HG03354 (cell line): ENCODE data around the gene GABBR1.
A peak's percentile ranks its signal among the peaks of the same experiment; 100 is the strongest.
"Not testable (repeated sequence)": the region's sequence is repeated elsewhere in the genome, so short reads cannot be mapped to it uniquely, and the experiment has no call there.

Source experiments
- ATAC-seq: cut with Tn5 transposase; IDR thresholded peaks from one replicate; pipeline ENCODE4 v1.9.1; 2021; ENCODE audit warnings: mild to moderate bottlenecking; ENCODE audit not compliant: unreplicated experiment, poor library complexity, severe bottlenecking

GABBR1 gene

DNA sequence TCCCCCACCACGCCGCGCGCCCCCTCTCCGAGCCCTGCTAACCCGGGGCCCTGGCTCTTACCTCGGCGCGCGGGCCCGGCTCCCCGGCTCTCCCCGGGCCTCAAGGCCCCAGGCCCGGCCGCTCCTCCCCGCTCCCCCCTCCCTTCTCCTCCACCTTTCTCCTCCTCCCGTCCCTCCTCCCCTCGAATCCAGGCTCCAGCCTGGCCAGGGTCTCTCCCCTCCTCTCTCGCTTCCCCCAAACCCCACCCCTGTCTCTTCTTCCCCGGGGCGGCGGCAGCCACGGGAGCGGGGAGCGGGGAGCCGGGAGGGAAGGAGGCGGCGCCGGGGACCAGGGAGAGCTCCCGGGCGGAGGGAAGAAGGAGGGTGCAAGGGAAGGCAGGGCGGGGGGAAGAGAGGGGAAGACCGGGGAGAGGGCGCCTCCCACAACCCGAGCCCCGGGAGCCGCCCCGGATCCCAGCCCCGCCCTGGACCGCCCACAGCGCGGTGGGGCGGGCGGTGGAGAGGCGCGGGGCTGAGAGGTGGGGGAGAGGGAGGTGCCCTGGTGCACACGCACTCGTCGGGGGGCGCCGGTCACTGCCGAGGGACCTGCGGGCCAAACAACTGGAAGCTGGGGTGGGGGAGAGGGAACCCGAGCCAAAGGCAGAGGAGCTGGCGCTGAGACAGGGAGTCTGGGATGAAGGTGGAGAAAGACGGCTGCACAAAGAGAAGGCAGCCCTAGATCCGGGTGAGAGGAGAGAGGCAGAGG is at the start of gene GABBR1:
GABBR1 (minus strand) TSS at position 395 of the 745 bp plus-strand sequence. CDS start 798 bp downstream, outside the sequence.
- peak; percentile 52 for ATAC-seq

DNA sequence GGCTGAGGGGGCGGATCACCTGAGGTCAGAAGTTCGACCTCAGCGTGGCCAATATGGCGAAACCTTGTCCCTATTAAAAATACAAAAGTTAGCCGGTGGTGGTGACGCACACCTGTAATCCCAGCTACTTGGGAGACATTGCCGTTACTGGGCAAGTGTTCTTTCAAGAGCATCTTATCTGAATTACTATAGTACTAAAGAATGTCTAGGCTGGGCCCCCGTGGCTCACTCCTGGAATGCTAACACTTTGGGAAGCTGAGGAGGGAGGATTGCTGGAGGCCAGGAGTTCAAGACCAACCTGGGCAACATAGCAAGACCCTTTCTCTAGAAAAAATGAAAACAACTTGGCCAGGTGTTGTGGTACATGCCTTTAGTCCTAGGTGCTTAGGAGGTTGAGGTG is 48.8 kb upstream of the GABBR1 start:
- no peak for ATAC-seq

DNA sequence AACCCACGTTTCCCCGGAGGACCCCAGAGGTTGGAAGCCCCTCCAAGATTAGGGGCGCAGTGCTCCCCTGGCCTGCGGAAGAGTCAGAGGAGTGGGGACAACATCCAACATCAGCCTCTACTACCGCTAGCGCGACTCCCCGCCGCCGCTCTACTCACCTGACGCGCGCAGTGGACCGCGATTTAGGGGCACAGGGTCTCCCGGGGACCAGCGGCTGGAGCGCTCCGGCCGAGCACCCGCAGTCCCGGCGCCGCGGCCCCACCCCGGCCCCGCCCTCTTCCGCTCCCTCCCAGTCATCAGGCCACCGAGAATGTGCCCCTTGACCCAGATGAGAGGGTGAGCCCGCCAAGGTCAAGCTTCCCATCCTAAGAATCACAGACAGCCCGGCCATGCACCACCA is 47.9 kb upstream of the GABBR1 start, which contains the start of gene ZFP57:
ZFP57 (minus strand) TSS at position 249 of the 400 bp plus-strand sequence. CDS start 4,149 bp downstream, outside the sequence.
- no peak for ATAC-seq

DNA sequence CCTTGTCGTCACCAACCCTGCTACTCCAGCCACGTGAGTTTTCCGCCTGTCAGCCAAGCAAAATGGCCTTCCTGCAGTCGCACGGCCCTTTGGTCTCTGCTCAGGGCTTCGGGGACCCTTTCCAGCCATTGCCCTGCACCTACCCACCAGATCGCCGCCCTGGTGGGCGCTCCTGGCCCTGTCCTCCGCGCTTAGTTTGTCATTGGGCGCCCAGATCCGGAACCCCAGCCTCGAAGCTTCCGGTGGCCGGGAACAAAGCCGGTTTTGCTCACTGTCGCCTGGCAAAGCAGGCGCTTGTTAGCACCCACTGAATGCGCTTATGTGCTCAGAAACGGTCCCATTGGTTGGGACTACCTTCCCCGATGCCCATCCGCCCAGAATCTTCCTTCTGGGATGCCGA is 47.4 kb upstream of the GABBR1 start:
- ATAC-seq = no peak

DNA sequence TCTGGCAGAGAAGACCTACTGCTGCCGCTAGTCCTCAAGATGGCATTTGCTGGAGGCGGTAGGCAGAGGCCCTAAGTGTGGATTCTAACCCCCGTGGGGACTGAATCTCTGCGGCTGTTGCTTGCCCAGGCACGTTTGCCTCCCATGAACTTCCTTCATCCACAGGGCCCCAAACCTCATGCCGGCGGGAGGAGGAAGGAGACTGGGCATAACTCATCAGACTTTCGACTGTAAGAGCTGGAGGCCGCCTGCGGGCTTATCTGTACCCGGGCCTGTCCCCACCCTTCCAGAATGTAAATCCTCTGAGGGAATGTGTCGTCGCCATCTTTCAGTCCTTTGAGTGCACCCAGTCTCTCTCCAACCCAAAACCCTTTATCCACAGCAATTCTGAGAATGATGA is 47.0 kb upstream of the GABBR1 start:
- ATAC-seq = no peak

DNA sequence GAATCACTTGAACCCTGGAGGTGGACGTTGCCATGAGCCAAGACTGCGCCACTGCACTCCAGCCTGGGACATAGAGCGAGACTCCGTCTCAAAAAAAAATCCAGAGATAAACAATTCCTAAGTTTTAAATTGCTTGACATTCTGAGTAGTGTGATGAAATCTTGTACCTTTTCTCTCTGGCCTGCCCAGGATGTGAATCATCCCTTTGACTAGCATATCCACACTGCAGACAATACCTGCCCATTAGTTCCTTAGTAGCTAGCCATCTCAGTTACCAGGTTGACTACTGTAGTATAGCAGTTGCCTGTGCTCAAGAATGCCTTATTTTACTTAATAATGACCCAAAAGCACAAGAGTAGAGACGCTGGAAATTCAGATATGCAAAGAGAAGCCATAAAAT is 45.1 kb upstream of the GABBR1 start:
- no peak for ATAC-seq

DNA sequence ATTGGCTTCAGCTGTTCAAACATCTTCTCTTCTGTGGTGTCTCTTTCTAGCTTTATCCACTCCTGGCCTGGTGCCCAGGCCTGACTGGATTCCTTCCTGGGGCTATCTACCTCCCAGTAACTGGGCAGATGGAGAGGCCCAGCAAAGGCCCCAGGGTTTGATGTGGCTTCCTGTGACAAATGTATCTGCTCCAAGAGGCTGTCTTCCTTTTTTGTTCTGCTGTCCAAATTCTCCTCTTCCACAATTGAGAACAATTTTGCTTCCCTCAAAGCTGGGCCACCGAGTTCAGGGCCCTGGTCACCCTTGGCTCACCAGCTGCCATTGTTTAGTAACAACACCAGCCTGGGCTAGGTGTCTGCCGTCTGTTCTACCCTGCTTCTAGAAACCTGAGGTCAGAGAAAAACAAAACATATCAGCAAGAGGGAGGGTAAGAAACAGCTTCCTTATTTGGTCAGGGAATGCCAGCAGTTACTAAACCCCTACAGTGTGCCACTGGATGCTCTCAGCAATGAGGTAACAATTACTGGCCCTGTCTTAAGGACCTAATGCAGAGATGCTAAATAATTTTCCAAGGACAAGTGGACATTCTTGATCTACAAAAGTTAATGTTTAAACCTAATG is 44.1 kb upstream of the GABBR1 start:
- ATAC-seq = no peak

DNA sequence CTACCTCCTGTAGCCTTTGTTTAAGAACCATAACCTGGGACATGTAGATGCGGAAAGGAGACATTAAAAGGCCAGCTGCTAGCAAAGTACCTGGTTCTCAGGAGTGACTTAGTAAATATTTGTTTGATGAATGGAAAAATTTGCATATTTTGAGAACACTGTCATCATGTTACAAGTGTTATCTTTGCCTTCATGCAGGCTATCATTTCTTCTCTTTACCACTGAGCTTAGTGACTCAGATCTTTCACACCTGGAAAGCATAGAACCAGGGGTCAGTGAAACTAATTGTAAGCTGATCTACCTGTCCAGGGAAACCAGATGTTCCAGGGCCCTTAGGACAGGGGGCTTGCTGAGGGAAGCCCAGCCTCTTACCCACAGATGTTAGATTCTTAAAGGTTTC is 42.6 kb upstream of the GABBR1 start:
- no peak for ATAC-seq

DNA sequence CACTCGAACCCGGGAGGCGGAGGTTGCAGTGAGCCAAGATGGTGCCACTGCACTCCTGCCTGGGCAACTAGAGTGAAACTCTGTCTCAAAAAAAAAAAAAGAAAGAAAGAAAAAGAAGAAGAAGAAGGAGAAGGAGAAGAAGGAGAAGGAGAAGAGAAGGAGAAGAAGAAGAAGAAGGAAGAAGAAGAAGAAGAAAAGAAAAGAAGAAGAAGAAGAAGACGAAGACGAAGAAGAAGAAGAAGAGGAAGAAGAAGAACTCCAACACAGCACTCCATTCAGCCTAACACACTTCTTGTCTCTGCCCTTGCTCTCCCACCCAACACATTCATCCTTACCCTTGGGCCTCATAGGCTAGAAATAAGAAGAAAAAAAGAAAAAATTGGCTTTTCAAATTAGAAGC is 41.0 kb upstream of the GABBR1 start:
- ATAC-seq = no peak

DNA sequence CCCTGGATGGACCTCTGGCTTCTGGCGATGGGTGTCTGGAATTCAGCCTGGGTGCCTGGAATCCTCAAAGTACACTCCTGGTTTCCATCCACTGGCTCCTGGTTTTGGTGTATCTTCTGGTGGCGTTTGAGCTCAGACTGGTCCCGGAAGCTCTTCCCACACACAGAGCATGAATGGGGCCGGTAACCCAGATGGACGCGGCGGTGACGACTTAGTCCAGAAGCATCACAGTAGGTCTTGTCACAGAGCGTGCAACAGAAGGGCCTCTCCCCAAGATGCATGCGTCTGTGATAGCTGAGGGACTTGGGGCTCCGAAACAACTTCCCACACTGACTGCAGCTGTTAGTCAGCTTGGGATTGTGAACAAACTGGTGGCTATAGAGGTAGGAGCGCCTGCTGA is 40.2 kb upstream of the GABBR1 start:
- no peak for ATAC-seq

DNA sequence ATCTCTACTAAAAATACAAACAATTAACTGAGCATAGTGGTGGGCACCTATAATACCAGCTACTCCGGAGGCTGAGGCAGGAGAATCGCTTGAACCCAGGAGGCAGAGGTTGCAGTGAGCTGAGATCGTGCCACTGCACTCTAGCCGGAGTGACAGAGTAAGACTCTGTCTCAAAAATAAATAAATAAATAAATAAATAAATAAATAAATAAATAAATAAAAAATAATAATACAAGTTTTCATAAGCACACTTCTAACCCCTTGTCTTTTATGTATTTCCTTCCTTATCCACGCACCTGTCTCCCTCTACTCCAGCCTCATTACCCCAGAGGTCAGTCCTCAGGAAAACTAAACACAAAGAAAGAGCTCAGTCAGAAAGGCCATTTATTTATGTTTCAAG is 39.1 kb upstream of the GABBR1 start:
- not testable (repeated sequence) for ATAC-seq

DNA sequence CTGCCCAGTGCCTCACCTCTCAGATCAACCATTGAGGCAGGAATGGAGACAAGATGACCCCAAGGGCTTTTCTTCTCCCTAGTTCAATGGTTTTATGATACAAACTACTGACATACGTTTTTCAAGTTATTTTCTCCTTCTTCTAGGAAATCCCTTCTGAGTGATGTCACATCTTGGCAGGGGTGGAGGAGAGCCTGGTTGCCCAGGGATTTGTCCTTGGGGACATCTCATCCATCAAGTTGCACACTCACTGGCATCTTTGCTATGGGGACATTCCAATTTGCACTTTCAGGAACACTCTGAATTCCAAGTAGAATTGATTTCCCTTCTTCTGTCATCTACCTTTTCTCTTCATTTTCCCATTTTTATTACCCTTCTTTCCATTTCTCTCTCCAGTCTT is 38.0 kb upstream of the GABBR1 start:
- ATAC-seq = no peak

DNA sequence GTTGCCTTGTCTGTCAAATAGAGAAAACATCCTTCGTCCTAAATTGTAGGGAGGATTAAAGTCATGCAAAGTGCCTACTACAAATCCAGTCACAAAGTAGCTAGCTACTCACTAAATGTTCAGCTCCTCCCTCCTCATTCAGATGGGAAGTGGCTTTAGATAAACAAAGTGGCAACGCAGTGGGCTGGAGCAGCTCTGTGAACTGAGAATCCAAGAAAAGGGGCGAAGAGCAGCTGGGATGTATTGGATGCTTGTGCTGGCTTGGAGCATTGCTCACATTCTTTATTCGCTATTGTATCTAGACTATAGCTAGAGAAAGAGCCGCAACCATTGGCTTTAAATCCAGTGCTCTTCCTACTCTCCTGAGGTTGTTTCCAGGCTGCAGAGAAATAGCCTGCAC is 34.2 kb upstream of the GABBR1 start:
- no peak for ATAC-seq

DNA sequence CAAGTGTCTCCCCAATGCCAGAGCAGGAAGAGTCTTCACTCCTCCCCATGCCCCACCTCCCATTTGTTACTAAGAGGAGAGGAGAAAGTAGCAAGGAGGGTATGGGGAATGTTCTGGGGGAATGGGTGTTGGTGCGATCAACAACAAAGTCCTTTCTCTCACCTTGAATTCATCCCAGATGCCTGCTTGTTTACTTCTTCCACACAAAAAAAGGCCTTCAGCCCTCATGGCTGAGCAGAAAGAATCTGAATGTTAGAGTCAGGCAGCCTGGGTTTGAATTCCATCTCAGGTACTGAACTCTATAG is 33.8 kb upstream of the GABBR1 start:
- no peak for ATAC-seq

DNA sequence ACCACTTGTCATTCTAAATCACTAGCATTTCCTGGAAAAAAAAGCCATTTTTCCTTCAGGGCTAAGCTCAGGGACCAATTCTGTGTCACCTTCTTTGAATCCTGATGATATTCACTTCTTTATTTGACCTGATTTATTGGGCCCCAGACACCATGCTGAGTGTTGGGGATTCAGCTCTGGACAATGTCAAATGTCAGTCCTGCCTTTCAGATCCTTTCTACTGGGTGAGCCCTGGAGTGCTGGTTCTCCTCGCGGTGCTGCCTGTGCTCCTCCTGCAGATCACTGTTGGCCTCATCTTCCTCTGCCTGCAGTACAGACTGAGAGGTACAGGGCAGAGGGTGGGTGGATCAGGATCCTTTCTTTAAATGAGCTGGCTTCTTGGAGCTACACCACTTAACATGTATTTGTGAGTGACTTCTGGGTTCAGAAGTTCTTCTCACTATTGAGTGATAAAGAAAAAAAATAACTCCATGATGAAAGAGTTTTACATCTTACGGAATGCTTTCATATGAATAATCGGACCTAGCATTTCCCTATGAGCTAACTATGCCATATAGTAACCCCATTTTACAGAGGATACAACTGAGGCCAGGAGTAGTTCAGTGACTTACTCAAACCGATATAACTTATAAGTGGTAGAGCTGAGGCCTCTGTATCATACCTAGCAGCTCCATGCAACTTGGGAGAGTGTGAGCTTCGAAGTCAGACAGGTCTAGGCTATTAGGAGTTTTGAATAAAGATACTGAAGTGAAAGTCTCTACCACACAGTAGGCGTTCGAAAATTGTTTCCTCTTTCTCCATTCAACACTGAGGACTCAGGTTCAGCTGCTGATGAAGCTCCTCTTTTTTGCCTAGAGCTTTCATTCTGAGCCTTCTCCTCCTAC is 33.2 kb upstream of the GABBR1 start:
- ATAC-seq = no peak

DNA sequence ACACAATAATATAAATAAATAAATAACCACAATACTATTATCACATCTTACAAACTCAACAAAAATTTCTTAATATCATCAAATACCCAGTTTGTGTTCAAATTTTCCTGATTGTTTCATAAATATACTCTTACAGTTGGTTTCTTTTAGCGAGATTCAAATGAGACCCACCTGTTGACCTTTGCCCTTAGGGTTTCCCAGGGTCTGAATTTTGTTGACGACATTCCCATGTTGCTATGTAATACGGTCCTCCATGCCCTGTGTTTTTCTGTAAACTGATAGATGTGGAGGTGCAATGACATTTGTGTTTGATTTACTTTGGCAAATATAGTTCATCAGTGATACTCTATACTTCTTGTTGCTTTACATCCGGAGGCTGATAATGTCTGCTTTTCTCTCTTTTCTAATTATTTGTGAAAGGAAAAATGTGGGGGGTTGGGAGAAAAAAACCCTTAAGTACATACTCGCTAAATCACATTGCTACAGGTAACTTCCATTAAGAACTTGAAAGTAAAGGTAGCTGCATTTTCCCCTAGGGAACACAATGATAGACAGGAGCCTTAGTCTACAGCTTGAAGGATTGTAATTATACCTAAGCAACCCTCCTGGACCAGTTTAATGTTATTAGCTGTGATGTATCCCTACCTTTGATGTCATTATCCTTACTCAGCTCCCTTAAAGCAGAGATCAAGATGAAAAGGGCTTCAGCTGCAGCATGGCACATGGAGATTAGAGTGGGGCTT is 30.5 kb upstream of the GABBR1 start:
- no peak for ATAC-seq

DNA sequence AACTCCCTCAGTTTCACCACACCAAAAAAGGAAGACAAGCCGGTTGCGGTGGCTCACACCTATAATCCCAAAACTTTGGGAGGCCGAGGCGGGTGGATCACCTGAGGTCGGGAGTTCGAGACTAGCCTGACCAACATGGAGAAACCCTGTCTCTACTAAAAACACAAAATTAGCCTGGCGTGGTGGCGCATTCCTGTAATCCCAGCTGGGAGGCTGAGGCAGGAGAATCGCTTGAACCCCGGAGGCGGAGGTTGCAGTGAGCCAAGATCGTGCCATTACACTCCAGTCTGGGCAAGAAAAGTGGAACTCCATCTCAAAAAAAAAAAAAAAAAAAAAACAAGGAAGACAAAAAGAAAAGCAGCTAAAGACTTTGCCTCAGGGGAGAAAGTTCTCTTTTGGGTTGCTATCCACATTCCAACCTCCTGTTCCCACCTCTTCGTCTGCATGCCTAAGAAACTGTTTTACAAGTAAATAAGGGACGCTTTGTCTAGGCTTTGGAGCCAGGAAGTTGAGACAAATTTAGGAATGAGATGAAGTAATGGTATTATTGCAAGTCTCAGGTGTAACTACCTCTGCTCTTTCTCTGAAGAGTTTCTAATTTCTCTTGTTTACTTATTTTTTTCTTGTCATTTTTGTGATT is 28.6 kb upstream of the GABBR1 start:
- ATAC-seq = not testable (repeated sequence)

DNA sequence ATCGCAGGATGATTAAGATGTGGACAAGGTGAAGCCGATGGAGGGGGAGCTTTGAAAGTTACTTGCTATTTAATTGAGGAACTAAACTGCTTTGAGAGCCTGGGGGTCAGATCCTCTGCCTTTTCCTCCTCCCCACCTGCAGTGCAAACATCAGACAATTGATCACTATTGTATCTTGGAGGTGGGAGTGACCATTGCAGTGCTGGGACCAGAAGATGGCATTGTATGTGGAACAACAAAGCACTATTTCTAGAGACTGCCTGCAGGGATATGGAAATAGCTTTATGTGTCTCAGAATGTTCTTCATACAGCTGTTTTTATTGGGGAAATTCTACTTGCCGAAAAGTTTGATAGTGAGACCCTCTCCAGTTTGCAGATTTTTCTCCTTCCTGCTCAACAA is 28.1 kb upstream of the GABBR1 start:
- ATAC-seq = no peak

DNA sequence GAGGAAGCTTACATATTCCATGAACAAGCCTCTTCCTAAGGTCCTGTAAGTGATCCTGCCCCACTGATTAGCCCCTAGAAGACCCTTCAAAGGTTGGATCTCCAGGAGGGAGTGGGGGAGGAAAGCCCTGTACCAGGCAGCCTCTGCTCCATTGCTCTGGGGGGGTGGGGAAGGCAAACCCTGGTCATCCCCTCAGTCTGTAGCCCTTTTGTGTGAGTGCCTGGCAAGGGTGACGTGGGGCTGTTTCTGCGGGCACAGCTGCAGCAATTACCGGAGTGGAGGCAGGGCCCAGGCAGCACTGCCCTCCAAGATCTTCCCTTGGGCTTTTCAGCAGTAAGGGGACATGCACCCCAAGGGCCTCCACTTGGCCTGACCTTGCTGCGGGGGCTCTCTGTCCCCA is 23.8 kb upstream of the GABBR1 start, which contains the start of gene MOG:
MOG (plus strand) TSS at position 295 of the 400 bp plus-strand sequence. CDS start 118 bp downstream, outside the sequence.
- no peak for ATAC-seq
